Measurements from ENCODE around the gene PAQR3.
"Not testable (repeated sequence)": the region's sequence is repeated elsewhere in the genome, so short reads cannot be mapped to it uniquely, and the experiment has no call there.

PAQR3 gene

GRCh38 chr4:78926826-78927225, 12.4 kb downstream of the PAQR3 start:
- DNase-seq, result no peak

GRCh38 chr4:78923464-78924312, 15.6 kb downstream of the PAQR3 start:
- DNase-seq, result no peak

DNA sequence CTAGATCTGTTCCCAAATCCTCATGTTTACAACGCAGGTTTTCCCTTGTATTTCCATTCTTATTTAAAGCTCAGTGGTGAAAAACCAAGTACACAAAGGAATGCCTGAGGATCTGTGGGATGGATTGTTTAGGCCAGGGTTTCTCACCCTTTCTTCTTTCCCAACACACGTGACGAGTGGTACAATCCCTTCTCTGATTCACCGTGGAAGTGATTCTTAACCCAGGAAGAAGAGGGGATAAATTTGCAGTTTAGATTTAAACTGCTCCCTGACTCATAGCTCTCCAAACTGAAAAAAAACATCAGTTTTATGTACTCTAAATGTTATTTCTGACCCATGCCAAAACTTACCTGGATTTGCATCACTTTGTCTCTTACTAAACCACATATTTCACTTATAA, 17.0 kb downstream of the PAQR3 start:
- no peak for DNase-seq

- no peak for DNase-seq
These were observed 28.6 kb downstream of the PAQR3 start for GRCh38 chr4:78910612-78911011.

DNA sequence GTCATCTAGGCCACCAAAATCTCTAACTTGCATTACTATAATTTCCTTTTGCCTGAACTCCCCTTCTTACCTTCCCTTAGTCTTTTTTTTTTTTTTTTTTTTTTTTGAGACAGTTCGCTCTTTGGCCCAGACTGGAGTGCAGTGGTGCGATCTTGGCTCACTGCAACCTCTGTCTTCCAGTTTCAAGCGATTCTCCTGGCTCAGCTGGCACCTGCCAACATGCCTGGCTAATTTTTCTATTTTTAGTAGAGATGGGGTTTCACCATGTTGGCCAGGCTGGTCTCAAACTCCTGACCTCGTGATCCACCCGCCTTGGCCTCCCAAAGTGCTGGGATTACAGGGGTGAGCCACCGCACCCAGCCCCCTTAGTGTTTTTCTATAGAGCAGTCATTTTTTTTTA, 30.3 kb downstream of the PAQR3 start:
- DNase-seq, result not testable (repeated sequence)

DNA sequence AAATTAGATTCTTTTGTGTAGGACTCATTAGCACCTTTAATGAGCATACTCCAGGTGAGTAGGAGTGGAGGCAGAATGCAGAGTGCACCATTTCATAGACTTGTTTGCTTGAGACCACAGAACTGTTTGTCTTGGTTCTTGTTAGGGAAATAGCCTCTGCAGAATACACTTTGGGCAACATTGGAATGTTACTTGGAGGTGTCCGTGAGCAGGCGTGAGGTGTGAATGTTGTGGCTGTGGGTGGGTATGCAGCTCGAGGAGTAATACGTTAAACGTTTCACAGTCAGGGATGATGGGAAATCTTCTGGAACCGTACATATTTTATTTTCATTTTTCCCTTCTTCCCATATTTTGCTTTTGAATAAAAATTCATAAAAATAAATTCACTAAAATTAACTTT, 31.6 kb downstream of the PAQR3 start:
- DNase-seq, result no peak

GRCh38 chr4:78904143-78904542, 35.1 kb downstream of the PAQR3 start:
- no peak for DNase-seq

DNA sequence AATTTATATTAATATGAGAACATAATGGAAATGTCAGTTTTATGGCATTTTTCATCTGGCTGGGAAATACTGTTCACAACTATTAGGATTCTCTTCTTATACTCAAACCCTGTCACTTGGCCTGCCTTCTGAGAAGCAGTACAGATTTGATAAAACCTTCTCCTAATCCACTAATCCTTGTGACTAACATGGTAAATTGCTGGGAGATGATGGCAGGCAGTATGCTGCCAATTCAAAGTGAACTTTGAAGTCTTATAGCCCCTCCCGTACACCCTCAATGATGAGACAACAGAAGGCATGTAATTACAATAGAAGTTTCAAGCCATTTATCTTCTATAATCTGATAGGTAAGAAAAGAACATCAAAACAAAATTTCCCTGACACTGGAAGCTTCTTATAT, 36.9 kb downstream of the PAQR3 start:
- no peak for DNase-seq

GRCh38 chr4:78901882-78902281, 37.4 kb downstream of the PAQR3 start:
- no peak for DNase-seq

- no peak for DNase-seq
These were observed 39.9 kb downstream of the PAQR3 start for GRCh38 chr4:78899302-78899701.

DNA sequence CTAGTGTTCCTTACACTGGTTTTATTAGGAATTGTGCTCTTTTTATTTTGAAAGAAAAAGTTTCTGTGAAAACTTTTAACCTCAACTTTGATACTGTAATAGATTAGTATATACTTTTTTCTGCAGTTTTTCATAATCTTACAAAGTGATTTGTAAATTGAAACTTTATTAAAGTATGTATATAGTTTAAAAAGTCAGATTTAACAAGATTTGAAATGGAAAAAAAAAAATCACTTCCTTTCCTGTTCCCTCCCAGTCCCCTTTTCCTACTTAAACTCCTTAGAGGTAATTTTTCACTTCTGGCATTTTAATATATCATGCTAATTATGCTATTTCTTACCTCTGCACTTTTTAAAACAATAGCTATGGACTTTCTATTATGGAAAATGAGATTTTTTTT, 49.3 kb downstream of the PAQR3 start:
- no peak for DNase-seq

DNA sequence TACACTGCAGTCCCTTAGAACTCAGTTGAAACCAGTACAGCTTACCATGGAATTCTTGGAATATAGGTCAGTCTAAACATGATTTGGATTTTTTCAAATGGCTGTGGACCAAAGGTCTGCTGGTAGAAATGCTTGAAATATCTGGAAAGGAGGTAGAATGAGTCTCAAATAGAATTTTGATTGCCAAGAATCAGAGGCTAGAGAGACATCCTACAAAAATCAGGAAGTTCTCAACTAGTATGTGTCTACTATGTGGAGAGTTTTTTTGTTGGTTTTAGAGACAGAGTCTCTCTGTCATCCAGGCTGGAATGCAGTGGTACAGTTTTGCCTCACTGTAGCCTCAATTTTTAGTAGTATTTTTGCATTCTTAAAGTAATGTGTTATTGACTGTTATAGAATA, 53.6 kb downstream of the PAQR3 start:
- DNase-seq, result no peak

GRCh38 chr4:78880874-78881492, 58.3 kb downstream of the PAQR3 start:
- no peak for DNase-seq

GRCh38 chr4:78878031-78878430, 61.2 kb downstream of the PAQR3 start:
- DNase-seq, result no peak

- DNase-seq, result no peak
These were observed 62.5 kb downstream of the PAQR3 start for GRCh38 chr4:78876568-78877320.

DNA sequence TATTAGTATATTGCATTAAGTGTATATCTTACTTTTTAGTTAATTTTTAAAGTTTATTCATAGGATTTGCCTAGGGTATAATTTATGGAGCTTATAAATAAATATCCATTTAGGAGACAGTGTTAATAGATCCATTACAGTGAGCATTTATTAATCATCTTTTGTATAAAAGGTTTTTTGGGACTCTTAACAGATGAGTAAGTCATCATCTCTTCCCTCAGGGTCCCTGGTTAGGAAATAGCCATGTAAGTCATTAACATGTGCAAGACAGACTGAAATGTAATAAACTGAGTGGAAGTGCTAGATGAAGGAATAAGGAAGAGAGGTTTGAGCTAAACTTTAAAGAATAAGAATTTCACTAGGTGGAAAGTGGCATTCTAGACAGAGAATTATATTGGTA, 69.2 kb downstream of the PAQR3 start:
- DNase-seq, result no peak

GRCh38 chr4:78868712-78869111, 70.5 kb downstream of the PAQR3 start:
- not testable (repeated sequence) for DNase-seq

DNA sequence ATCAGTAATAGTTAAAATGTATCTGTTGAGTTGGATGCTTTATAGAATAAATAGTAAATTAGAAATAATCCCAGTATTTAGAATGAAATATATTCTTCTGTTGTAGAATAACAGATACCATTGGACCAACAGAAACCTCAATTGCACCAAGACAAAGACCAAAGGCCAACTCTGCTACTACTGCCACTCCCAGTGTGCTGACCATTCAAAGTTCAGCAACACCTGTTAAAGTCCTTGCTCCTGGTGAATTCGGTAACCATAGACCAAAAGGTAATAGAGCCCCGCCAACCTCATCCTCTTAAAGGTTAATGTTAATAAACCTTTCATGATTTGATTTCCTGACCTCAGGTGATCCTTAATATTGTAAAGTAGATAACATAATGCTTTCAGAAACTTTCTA, 73.8 kb downstream of the PAQR3 start:
- no peak for DNase-seq

DNA sequence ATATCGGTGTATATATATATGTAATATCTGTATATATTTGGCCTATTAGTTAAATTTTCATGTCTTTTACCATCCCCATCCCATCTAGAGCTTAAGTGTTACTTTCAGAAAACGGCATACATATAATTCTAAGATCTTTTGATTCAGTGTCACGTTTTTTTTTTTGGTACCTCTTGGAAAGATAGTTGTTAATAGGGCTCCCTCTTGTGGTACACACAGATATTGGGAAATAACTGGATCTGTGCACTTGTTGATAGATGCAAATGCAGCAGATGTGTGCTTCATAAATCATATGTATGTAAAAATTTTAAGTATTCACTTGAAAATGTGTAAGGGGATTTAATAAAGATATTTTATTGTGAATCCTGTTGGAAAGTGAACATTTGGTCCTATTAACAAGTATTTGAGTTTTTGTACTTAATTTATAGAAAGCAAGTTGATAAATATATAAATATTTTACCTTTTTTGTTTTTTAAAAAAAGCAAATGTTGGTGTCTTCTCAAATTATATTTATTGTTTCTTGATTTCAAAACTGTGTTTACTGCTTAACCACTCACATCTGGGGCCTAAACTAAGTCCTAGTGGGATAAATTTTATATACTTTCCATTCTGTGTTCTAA, 74.7 kb downstream of the PAQR3 start:
- no peak for DNase-seq

DNA sequence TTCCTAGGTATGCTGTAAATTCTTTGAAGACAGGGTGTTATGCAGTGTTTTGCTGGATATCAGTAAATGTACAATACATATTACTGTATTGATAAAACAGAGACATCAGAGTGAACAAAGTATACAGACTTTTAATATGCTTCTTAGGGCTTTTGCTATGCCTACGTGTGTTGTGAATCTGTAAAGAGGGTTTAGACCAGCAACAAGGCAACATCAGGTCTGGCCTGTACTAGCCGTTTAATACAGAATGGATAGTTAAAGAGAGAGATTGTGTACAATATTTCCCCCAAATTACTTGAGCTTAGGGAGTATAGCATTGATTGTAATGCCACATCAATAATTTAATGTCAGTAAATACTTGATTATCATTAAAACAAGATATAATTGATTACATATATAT, 75.2 kb downstream of the PAQR3 start:
- DNase-seq, result no peak

DNA sequence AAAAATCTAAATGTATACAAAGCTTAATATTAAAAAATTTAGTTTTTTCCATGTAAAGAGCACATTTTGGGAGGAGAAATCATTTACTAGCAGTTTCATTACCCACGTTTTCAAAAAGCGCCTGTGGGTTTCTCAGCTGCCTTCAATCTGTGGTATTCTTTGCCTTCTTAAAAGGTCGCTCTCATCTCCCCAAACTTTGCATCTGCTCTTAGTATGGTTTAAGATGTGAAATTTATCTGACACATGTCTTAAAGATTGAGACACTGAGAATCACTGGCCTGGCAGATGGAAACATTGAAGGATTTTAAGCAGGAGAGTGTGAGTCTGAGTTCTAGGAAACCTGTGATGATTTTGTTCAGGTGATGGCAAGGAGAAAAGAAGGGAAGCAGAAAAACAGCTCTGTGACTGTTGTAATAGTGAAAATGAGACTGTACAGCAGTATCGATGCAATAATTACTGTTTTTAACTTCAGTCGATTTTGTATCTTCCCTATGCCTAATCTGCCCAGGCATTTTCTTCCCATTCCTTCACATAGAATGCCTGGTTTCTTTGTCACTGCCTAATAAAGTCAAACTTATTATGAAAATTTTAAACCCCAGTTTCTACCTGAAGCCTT, 75.9 kb downstream of the PAQR3 start:
- DNase-seq, result no peak

DNA sequence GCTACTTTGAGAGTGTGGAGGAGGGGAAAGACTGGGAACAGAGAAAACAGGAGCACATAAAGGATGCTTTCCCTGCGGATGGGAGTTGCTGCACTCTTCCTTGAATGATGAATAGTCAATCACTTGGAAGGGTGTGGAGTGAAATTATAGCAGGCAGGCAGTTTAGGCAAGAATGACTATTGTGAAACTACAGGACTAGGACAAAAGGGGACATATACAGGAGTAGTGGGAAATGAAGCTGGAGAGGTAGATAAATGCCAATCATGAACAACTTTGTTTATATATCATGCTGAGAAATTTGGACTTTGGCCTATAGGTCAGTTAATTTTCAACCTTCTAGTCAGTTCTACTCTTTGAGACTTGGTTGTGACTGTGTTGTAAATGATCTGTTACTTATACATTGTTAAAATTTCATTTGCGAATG, 76.9 kb downstream of the PAQR3 start:
- no peak for DNase-seq

Measured in right hindlimb (tissue), 1 donor.